ENCODE results near the gene CALCR.

DNA sequence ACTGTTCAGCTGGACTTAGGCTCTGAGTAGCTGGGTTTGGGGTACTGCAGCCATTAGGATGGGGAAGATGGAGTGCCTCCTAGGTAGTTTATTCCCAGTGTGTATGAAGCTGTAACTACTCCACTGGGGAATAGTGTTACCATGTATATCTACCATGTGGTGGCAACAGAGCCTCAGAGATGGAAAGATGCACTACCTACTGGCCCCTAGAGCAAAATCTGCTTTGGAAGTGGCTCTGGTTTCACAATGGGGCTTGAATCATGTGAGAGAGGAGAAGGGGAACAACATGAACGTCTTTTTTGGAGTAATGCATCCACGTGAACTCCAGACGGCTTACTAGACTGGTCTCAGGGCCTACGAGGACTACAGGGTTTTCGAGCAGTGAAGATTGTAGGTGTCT is 167.3 kb downstream of the CALCR start:
- TF ChIP-seq MAFK (IDR thresholded peaks at IDR 0.05; ENCODE audit: low read depth, low read length): no peak
- TF ChIP-seq, protein P1, sequence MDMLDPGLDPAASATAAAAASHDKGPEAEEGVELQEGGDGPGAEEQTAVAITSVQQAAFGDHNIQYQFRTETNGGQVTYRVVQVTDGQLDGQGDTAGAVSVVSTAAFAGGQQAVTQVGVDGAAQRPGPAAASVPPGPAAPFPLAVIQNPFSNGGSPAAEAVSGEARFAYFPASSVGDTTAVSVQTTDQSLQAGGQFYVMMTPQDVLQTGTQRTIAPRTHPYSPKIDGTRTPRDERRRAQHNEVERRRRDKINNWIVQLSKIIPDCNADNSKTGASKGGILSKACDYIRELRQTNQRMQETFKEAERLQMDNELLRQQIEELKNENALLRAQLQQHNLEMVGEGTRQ (IDR thresholded peaks at IDR 0.05; ENCODE audit: low read depth, low read length): no peak
- TF ChIP-seq, protein P2, sequence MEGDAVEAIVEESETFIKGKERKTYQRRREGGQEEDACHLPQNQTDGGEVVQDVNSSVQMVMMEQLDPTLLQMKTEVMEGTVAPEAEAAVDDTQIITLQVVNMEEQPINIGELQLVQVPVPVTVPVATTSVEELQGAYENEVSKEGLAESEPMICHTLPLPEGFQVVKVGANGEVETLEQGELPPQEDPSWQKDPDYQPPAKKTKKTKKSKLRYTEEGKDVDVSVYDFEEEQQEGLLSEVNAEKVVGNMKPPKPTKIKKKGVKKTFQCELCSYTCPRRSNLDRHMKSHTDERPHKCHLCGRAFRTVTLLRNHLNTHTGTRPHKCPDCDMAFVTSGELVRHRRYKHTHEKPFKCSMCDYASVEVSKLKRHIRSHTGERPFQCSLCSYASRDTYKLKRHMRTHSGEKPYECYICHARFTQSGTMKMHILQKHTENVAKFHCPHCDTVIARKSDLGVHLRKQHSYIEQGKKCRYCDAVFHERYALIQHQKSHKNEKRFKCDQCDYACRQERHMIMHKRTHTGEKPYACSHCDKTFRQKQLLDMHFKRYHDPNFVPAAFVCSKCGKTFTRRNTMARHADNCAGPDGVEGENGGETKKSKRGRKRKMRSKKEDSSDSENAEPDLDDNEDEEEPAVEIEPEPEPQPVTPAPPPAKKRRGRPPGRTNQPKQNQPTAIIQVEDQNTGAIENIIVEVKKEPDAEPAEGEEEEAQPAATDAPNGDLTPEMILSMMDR (conservative IDR thresholded peaks at IDR 0.05; ENCODE audit: low read depth, low read length): no peak
- no peak for TF ChIP-seq POLR2A (IDR thresholded peaks at IDR 0.05; ENCODE audit: low read depth, low read length)
- no peak for TF ChIP-seq CEBPB (IDR thresholded peaks at IDR 0.05; ENCODE audit: low read depth, low read length)
- TF ChIP-seq MXI1 (IDR thresholded peaks at IDR 0.05; ENCODE audit: borderline replicate concordance, low read depth, low read length): no peak
- no peak for TF ChIP-seq FOS (IDR thresholded peaks at IDR 0.05; ENCODE audit: low read depth, low read length)
- no peak for TF ChIP-seq BHLHE40 (IDR thresholded peaks at IDR 0.05; ENCODE audit: low read depth, low read length)
- no peak for TF ChIP-seq CHD1 (IDR thresholded peaks at IDR 0.05; ENCODE audit: low read depth, low read length)
- no peak for TF ChIP-seq RFX5 (IDR thresholded peaks at IDR 0.05; ENCODE audit: low read depth, low read length)
- no peak for TF ChIP-seq SMC3 (IDR thresholded peaks at IDR 0.05; ENCODE audit: low read depth, low read length)

Data from IMR-90 (cell line).